GM21737 (cell line): ENCODE measurements around the gene GATAD2A.
A peak's percentile ranks its signal among the peaks of the same experiment; 100 is the strongest.
"Not testable (repeated sequence)": the region's sequence is repeated elsewhere in the genome, so short reads cannot be mapped to it uniquely, and the experiment has no call there.

Source experiments
- ATAC-seq: cut with Tn5 transposase; IDR thresholded peaks from one replicate; pipeline ENCODE4 v1.9.1; 2021; ENCODE audit warnings: mild to moderate bottlenecking, moderate library complexity; ENCODE audit not compliant: unreplicated experiment

GATAD2A gene

GRCh38 chr19:19404879-19405860 is at the start of gene GATAD2A:
Gene GATAD2A (plus strand): TSS chr19:19405675. CDS start chr19:19465346, 59,671 bp downstream.
- ATAC-seq: peak; percentile 73

GRCh38 chr19:19356500-19356899 is 49.0 kb upstream of the GATAD2A start:
- no peak for ATAC-seq

GRCh38 chr19:19356901-19357566 is 48.4 kb upstream of the GATAD2A start:
- ATAC-seq: no peak

- peak; percentile 42 for ATAC-seq
Measured at GRCh38 chr19:19361075-19361594, 44.3 kb upstream of the GATAD2A start.

- no peak for ATAC-seq
Measured at GRCh38 chr19:19362075-19362474, 43.4 kb upstream of the GATAD2A start.

- ATAC-seq: peak; percentile 57
Measured at GRCh38 chr19:19366434-19367396, 38.8 kb upstream of the GATAD2A start.

- ATAC-seq: no peak
Measured at GRCh38 chr19:19368087-19368486, 37.4 kb upstream of the GATAD2A start.

- ATAC-seq: no peak
Measured at GRCh38 chr19:19371059-19371458, 34.4 kb upstream of the GATAD2A start.

- ATAC-seq: peak; percentile 84
Measured at GRCh38 chr19:19372656-19373416, 32.6 kb upstream of the GATAD2A start.

GRCh38 chr19:19379527-19379926 is 25.9 kb upstream of the GATAD2A start:
- no peak for ATAC-seq

- not testable (repeated sequence) for ATAC-seq
Measured at GRCh38 chr19:19380316-19380715, 25.2 kb upstream of the GATAD2A start.

GRCh38 chr19:19381007-19381926 is 24.2 kb upstream of the GATAD2A start:
- no peak for ATAC-seq

GRCh38 chr19:19382118-19382517 is 23.4 kb upstream of the GATAD2A start:
- no peak for ATAC-seq

- no peak for ATAC-seq
Measured at GRCh38 chr19:19384486-19384885, 21.0 kb upstream of the GATAD2A start.

- ATAC-seq: peak; percentile 91
Measured at GRCh38 chr19:19385131-19385895, 20.2 kb upstream of the GATAD2A start.

GRCh38 chr19:19385896-19386869 is 19.3 kb upstream of the GATAD2A start:
- ATAC-seq: peak; percentile 17

GRCh38 chr19:19387108-19387507 is 18.4 kb upstream of the GATAD2A start:
- ATAC-seq: no peak
